SW 1271 (cell line): ENCODE measurements around the gene ELOB.
"Not testable (repeated sequence)": the region's sequence is repeated elsewhere in the genome, so short reads cannot be mapped to it uniquely, and the experiment has no call there.

Experiments used
- DNase-seq, 2 experiments: peaks; one replicate each; lab custom pipeline; 2025; lab: John Stamatoyannopoulos, UW

Gene ELOB

GRCh38 chr16:2748757-2749455, 28.2 kb downstream of the ELOB start:
- no peak for DNase-seq

- DNase-seq = no peak
These were observed 31.1 kb downstream of the ELOB start for GRCh38 chr16:2745961-2746360.

- DNase-seq = no peak
These were observed 31.8 kb downstream of the ELOB start for GRCh38 chr16:2745116-2745890.

GRCh38 chr16:2744711-2745110, 32.4 kb downstream of the ELOB start:
- no peak for DNase-seq

- no peak for DNase-seq
These were observed 33.9 kb downstream of the ELOB start for GRCh38 chr16:2743007-2743810.

GRCh38 chr16:2742323-2743006, 34.6 kb downstream of the ELOB start:
- DNase-seq = no peak

- DNase-seq = no peak
These were observed 35.9 kb downstream of the ELOB start for GRCh38 chr16:2741168-2741567.

GRCh38 chr16:2740476-2740875, 36.6 kb downstream of the ELOB start:
- no peak for DNase-seq

- no peak for DNase-seq
These were observed 37.3 kb downstream of the ELOB start for GRCh38 chr16:2739625-2740430.

GRCh38 chr16:2738615-2739014, 38.5 kb downstream of the ELOB start:
- no peak for DNase-seq

GRCh38 chr16:2737895-2738418, 39.1 kb downstream of the ELOB start:
- no peak for DNase-seq

- DNase-seq = no peak
These were observed 39.9 kb downstream of the ELOB start for GRCh38 chr16:2737238-2737605.

- DNase-seq = no peak
These were observed 40.4 kb downstream of the ELOB start for GRCh38 chr16:2736476-2737237.

GRCh38 chr16:2734844-2735515, 42.1 kb downstream of the ELOB start:
- DNase-seq = no peak

- DNase-seq = no peak
These were observed 49.0 kb downstream of the ELOB start for GRCh38 chr16:2728034-2728433.

- DNase-seq = no peak
These were observed 50.2 kb downstream of the ELOB start for GRCh38 chr16:2726923-2727322.

GRCh38 chr16:2724816-2725348, 52.2 kb downstream of the ELOB start:
- DNase-seq = no peak

GRCh38 chr16:2724088-2724676, 52.9 kb downstream of the ELOB start:
- DNase-seq = no peak

- not testable (repeated sequence) for DNase-seq
These were observed 55.4 kb downstream of the ELOB start for GRCh38 chr16:2721634-2722173.
